Naive thymus-derived CD4-positive, alpha-beta T cell (primary cell): Measurements from ENCODE around the gene SLC39A11. TPM values are rescaled to one million over a fixed set of nuclear protein-coding genes. Genes with fewer than 3 reads are reported as not detected.
"Not testable (repeated sequence)": the region's sequence is repeated elsewhere in the genome, so short reads cannot be mapped to it uniquely, and the experiment has no call there.

ENCODE experiments used
- ATAC-seq: fragments of 150-1000 bp; cut with Tn5 transposase; 2 replicates; pipeline ENCODE4 v1.10.0; 2021; ENCODE audit warnings: mild to moderate bottlenecking, moderate library complexity
- CTCF ChIA-PET: fragments of 350-600 bp; sonication (Branson Sonifier 250); formaldehyde crosslinking; loops from one replicate; lab custom pipeline; 2021; ENCODE audit warnings: antibody characterized with exemption; lab: Charles Lee
- POLR2A ChIA-PET: fragments of 350-600 bp; sonication (Branson Sonifier 250); formaldehyde crosslinking; loops from one replicate; lab custom pipeline; 2021; ENCODE audit warnings: antibody characterized with exemption, inconsistent platforms; lab: Charles Lee
- DNase-seq, 9 donors: peaks; one replicate each; pipeline versions ENCODE4 v3.0.0 to v3.0.0-alpha.2; 2020 to 2022; ENCODE audit warnings: mixed read lengths in 1 of 9
- H3K27ac ChIP-seq: one replicate; pipeline ENCODE4 v1.7.0; 2013; ENCODE audit warnings: mild to moderate bottlenecking, low read depth, low read length, moderate library complexity
- H3K27me3 ChIP-seq, 2 donors: one replicate each; pipeline ENCODE4 v1.7.0; 2013; ENCODE audit warnings: low read length in 2 of 2, mild to moderate bottlenecking in 2 of 2, moderate library complexity in 2 of 2; ENCODE audit not compliant: control insufficient read depth in 2 of 2, insufficient read depth in 2 of 2
- H3K36me3 ChIP-seq, 3 experiments: 1 replicate in 2 of 3; 2 replicates in 1 of 3; pipeline ENCODE4 v1.7.0; 2013; ENCODE audit warnings: low read length in 3 of 3, mild to moderate bottlenecking in 3 of 3, moderate library complexity in 1 of 3; ENCODE audit not compliant: insufficient read depth in 3 of 3, control insufficient read depth in 2 of 3
- H3K4me1 ChIP-seq, 2 donors: one replicate each; pipeline ENCODE4 v1.7.0; 2013; ENCODE audit warnings: low read length in 2 of 2, mild to moderate bottlenecking in 2 of 2, moderate library complexity in 1 of 2; ENCODE audit not compliant: control insufficient read depth in 2 of 2, insufficient read depth in 2 of 2
- H3K4me3 ChIP-seq: 2 replicates; pipeline ENCODE4 v1.7.0; 2013; ENCODE audit warnings: mild to moderate bottlenecking, low read length
- H3K9me3 ChIP-seq, 3 experiments: 1 replicate in 2 of 3; 2 replicates in 1 of 3; pipeline ENCODE4 v1.7.0; 2013; ENCODE audit warnings: low read length in 3 of 3; ENCODE audit not compliant: control insufficient read depth in 2 of 3
- H3K27ac Mint-ChIP-seq, 9 donors: one replicate each; pipeline ENCODE4 v1.8.0; 2020 to 2022; ENCODE audit warnings: mixed read lengths in 9 of 9, mild to moderate bottlenecking in 8 of 9, moderate library complexity in 5 of 9, inconsistent platforms in 2 of 9
- H3K27me3 Mint-ChIP-seq, 5 donors: one replicate each; pipeline ENCODE4 v1.8.0; 2021 to 2022; ENCODE audit warnings: mixed read lengths in 5 of 5, mild to moderate bottlenecking in 1 of 5
- H3K36me3 Mint-ChIP-seq, 5 donors: one replicate each; pipeline ENCODE4 v1.8.0; 2020 to 2022; ENCODE audit warnings: mixed read lengths in 5 of 5, mild to moderate bottlenecking in 3 of 5, inconsistent platforms in 1 of 5
- H3K4me1 Mint-ChIP-seq, 7 donors: one replicate each; pipeline ENCODE4 v1.8.0; 2020 to 2022; ENCODE audit warnings: mixed read lengths in 7 of 7, mild to moderate bottlenecking in 3 of 7, inconsistent platforms in 1 of 7
- H3K4me3 Mint-ChIP-seq, 10 donors: one replicate each; pipeline ENCODE4 v1.8.0; 2020 to 2022; ENCODE audit warnings: mild to moderate bottlenecking in 10 of 10, mixed read lengths in 10 of 10, moderate library complexity in 6 of 10, inconsistent platforms in 2 of 10
- H3K9me3 Mint-ChIP-seq, 11 donors: one replicate each; pipeline ENCODE4 v1.8.0; 2020 to 2022; ENCODE audit warnings: mixed read lengths in 11 of 11, mild to moderate bottlenecking in 4 of 11, inconsistent platforms in 1 of 11, moderate library complexity in 1 of 11
- intact Hi-C, 2 donors: fragments of 100-400 bp; cut with micrococcal nuclease; formaldehyde crosslinking; loops; one replicate each; pipeline ENCODE4 v1.15.1; 2023
- polyA plus RNA-seq, 2 donors: library from polyadenylated mRNA; unstranded; fragments of 300-500 nt; fragmentation: Illumina TruSeq; gene quantifications; one replicate each; pipeline ENCODE4 v1.2.3, GENCODE V29; 2021
- total RNA-seq, 6 experiments: library from RNA in 5 of 6; stranded (reverse) in 5 of 6; gene quantifications; 1 replicate in 5 of 6; 2 replicates in 1 of 6; pipeline ENCODE4 v1.2.3 and lab custom pipeline; 2021 to 2026

SLC39A11 gene
- total and polyA plus RNA-seq, 7 experiments from 2014 or later = 8.5 to 36.7 (median 19.8) TPM

- H3K4me1 ChIP-seq, H3K4me1 Mint-ChIP-seq, intact Hi-C loops, CTCF ChIA-PET, H3K27me3 Mint-ChIP-seq, H3K27ac Mint-ChIP-seq, H3K4me3 Mint-ChIP-seq, H3K4me3 ChIP-seq, H3K27ac ChIP-seq, H3K27me3 ChIP-seq, H3K9me3 ChIP-seq, H3K36me3 ChIP-seq, ATAC-seq, POLR2A ChIA-PET: not testable (repeated sequence)
- Mint-ChIP-seq H3K9me3 (peaks cover 0 to 13% (median 4%) of the 10 kb centered on the region in 11 donors), H3K36me3 (peaks cover 0 to 31% (median 20%) of the 10 kb centered on the region in 5 donors)
- peak in 1 of 9 donors; percentile 30 for DNase-seq
Measured at GRCh38 chr17:72992783-72993467, 99.6 kb downstream of the SLC39A11 start.

DNA sequence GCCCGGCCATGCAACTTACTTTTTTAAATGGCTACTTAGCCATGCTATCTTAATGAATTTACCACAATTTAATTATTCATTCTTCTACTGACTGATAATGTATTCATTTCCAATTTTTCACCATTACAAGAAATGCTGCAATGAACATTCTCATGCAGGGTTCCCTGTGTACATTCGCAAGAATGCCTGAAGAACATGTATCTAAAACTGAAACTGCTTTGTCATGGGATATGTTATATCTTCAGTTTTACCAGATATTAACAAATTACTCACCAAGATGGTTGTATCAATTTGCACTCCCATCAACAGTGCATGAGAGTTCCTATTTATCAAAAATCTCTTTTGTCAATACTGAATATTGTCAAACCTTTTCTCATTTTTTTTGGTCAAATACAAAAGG lies 100.8 kb downstream of the SLC39A11 start:
- Mint-ChIP-seq H3K9me3 (peaks cover 0 to 10% (median 2%) of the 10 kb centered on the region in 11 donors), H3K4me1 (peaks cover 0 to 5% (median 4%) of the 10 kb centered on the region in 7 donors), H3K36me3 (peaks cover 0 to 22% (median 12%) of the 10 kb centered on the region in 5 donors), H3K27ac (no peak overlapping the region), H3K27me3 (no peaks in the 10 kb centered on the region), H3K4me3 (no peak overlapping the region)
- H3K4me3 ChIP-seq = no peak overlapping the region
- no peaks in the 10 kb centered on the region for H3K27me3 ChIP-seq
- POLR2A ChIA-PET = no interaction called here
- no peaks in the 10 kb centered on the region for H3K36me3 ChIP-seq
- no peaks in the 10 kb centered on the region for H3K4me1 ChIP-seq
- CTCF ChIA-PET = no interaction called here
- H3K9me3 ChIP-seq = no peaks in the 10 kb centered on the region
- intact Hi-C loops = no loop called here
- no peak overlapping the region for H3K27ac ChIP-seq
- no peak for DNase-seq
- no peak for ATAC-seq

DNA sequence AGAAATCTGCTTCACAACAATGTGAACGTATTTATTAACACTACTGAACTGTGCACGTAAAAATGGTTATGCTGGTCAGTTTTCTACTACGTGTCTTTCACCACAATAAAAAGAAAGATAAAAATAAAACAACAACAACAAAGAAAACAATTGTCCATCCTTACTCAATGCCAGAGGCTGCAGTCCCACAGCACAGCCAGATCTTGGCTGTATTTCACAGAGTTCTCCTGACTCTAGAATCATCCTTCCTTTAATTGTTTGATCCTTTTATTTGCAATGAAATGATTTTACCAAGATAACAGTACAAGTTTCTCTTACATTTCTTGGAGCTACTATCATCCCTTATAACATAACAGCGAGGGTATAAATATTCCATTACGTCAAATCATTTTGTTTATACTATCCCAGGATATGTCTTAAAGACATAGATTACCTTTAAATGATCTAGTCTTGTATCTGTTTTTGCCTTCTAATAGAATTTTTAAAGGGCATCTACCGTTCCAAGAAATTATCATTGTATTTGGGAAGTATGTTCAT lies 103.3 kb downstream of the SLC39A11 start:
- Histone ChIP-seq H3K27ac (no peak overlapping the region), H3K4me3 (no peak overlapping the region), H3K9me3 (no peaks in the 10 kb centered on the region), H3K4me1 (no peaks in the 10 kb centered on the region), H3K27me3 (no peaks in the 10 kb centered on the region), H3K36me3 (no peaks in the 10 kb centered on the region)
- ATAC-seq (no peak), DNase-seq (no peak)
- intact Hi-C loops = loop anchor here in 1 of 2 donors (5.0 kb wide), 1 partner anchor 427 kb away; no protein-coding TSS in a partner anchor
- no peaks in the 10 kb centered on the region for H3K27me3 Mint-ChIP-seq
- POLR2A ChIA-PET = no interaction called here
- peaks cover 0 to 11% (median 0%) of the 10 kb centered on the region in 5 donors for H3K36me3 Mint-ChIP-seq
- H3K4me3 Mint-ChIP-seq = no peak overlapping the region
- H3K4me1 Mint-ChIP-seq = peaks cover 0 to 7% (median 3%) of the 10 kb centered on the region in 7 donors
- H3K27ac Mint-ChIP-seq = no peak overlapping the region
- CTCF ChIA-PET = no interaction called here
- no peaks in the 10 kb centered on the region for H3K9me3 Mint-ChIP-seq

DNA sequence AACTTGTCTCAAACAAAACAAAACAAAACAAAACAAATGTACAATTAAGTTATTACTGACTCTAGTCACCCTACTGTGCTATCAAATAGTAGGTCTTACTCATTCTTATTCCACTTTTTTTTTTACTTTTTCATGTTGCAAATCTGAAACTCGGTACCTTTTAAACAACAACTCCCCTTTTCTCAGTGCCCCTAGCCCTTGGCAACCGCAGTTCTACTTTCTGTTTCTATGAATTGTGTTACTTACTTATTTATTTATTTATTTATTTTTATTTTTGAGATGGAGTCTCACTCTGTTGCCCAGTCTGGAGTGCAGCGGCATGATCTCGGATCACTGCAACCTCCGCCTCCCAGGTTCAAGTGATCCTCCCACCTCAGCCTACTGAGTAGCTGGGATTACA lies 104.0 kb downstream of the SLC39A11 start:
- Histone ChIP-seq H3K27ac (no peak overlapping the region), H3K27me3 (no peaks in the 10 kb centered on the region), H3K36me3 (no peaks in the 10 kb centered on the region), H3K4me1 (no peaks in the 10 kb centered on the region), H3K9me3 (no peaks in the 10 kb centered on the region), H3K4me3 (no peak overlapping the region)
- peaks cover 0 to 14% (median 0%) of the 10 kb centered on the region in 5 donors for H3K36me3 Mint-ChIP-seq
- intact Hi-C loops = loop anchor here in 1 of 2 donors (5.0 kb wide), 1 partner anchor 426 kb away; no protein-coding TSS in a partner anchor
- no peaks in the 10 kb centered on the region for H3K27me3 Mint-ChIP-seq
- no peak for DNase-seq
- no peak for ATAC-seq
- CTCF ChIA-PET = no interaction called here
- H3K4me3 Mint-ChIP-seq = no peak overlapping the region
- POLR2A ChIA-PET = no interaction called here
- no peak overlapping the region for H3K27ac Mint-ChIP-seq
- no peaks in the 10 kb centered on the region for H3K9me3 Mint-ChIP-seq
- H3K4me1 Mint-ChIP-seq = peaks cover 0 to 7% (median under 1%) of the 10 kb centered on the region in 7 donors

DNA sequence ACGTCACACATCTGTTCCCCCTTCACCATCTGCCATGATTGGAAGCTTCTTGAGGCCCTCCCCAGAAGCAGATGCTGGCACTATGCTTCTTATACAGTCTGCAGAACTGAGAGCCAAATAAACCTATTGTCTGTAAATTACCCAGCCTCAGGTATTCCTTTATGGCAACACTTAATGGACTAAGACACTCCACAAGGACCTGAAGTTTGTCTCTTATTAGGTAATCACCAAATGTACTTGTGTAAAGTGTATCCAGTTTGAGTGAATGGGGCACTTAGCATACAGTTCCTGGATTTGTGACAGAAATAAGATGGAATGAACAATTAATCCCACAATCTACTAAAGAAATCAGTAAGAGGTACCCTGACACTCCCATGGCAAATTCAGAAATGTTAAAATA lies 105.3 kb downstream of the SLC39A11 start:
- Histone ChIP-seq H3K4me1 (no peaks in the 10 kb centered on the region), H3K9me3 (no peaks in the 10 kb centered on the region), H3K4me3 (no peak overlapping the region), H3K27me3 (no peaks in the 10 kb centered on the region), H3K27ac (no peak overlapping the region), H3K36me3 (no peaks in the 10 kb centered on the region)
- Mint-ChIP-seq H3K9me3 (no peaks in the 10 kb centered on the region), H3K4me1 (peaks cover 0 to 3% (median 0%) of the 10 kb centered on the region in 7 donors), H3K27me3 (no peaks in the 10 kb centered on the region), H3K4me3 (no peak overlapping the region), H3K27ac (peak overlapping the region in 1 of 9 donors; percentile 27), H3K36me3 (peaks cover 0 to 8% (median 0%) of the 10 kb centered on the region in 5 donors)
- DNase-seq = no peak
- ChIA-PET POLR2A (no interaction called here), CTCF (interaction anchor here (1.9 kb wide), 1 partner anchor 260 kb away, joined by 15 read pairs; no protein-coding TSS in a partner anchor)
- ATAC-seq = no peak
- intact Hi-C loops = loop anchor here in 1 of 2 donors (2.0 to 5.0 kb wide), 2 partner anchors 260 to 425 kb away; no protein-coding TSS in a partner anchor

DNA sequence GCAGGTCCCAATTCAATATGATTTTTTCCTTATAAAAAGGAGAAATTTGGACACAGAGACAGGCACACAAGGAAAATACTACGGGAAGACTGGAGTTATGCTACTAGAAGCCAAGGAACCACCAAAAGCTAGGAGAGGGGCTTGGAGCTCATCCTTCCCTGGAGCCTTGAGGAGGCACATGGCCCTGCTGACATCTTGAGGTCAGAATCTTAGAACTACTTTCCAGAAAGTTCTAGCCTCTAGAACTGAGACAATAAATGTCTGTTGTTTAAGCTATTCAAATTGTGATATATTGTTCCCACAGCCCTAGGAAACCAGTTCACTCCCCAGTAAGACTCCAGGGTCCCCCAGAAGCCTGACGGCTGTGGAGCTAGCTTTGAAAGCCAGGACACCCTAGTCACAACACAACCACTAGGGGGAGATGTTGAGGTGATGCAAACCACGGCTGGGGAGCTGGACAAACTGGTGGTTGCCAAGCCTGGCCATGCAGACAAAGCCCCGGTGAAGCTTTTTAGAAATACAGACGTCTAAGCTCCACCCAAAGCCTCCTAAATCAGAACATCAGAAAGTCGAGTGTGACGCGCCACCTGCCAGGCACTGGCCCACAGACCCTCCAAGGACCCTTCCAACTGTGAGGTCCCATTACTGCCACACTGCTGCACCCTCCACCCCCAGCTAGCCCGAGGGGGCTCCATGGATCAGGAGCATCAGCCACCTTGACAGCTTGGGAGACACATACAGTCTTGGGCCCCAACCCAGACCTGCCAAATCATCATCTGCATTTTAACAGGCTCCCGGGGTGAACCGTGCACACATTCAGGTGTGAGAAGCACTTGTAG lies 106.4 kb downstream of the SLC39A11 start:
- Mint-ChIP-seq H3K9me3 (no peaks in the 10 kb centered on the region), H3K27me3 (no peaks in the 10 kb centered on the region), H3K27ac (peak overlapping the region in 1 of 9 donors; percentile 33), H3K36me3 (peaks cover 0 to 8% (median 0%) of the 10 kb centered on the region in 5 donors), H3K4me3 (no peak overlapping the region), H3K4me1 (peaks cover 0 to 3% (median 0%) of the 10 kb centered on the region in 7 donors)
- H3K36me3 ChIP-seq = no peaks in the 10 kb centered on the region
- H3K4me3 ChIP-seq = no peak overlapping the region
- intact Hi-C loops = loop anchor here (1.0 to 5.0 kb wide), 4 partner anchors 170 to 424 kb away; no protein-coding TSS in a partner anchor
- ATAC-seq (peak; percentile 74), DNase-seq (peak; percentile 12 to 60 (median 31))
- ChIA-PET POLR2A (no interaction called here), CTCF (interaction anchor here (0.7 to 1.9 kb wide), 6 partner anchors 13 to 385 kb away, joined by 3 to 15 read pairs (median 3); no protein-coding TSS in a partner anchor)
- no peaks in the 10 kb centered on the region for H3K9me3 ChIP-seq
- H3K27ac ChIP-seq = no peak overlapping the region
- H3K27me3 ChIP-seq = no peaks in the 10 kb centered on the region
- no peaks in the 10 kb centered on the region for H3K4me1 ChIP-seq
